Transverse colon (tissue), 3 donors: Measurements from ENCODE around the gene ZNF106.

Experiments
- CTCF ChIP-seq, 5 experiments: fragments of 200-600 bp in 3 of 5; fragments of 450-650 bp in 2 of 5; sonication (generic) in 3 of 5; IDR thresholded peaks; 1 replicate in 2 of 5; 2 replicates in 3 of 5; pipeline ENCODE4 v1.5.1; 2016 to 2017; ENCODE audit warnings: antibody characterized with exemption in 5 of 5, inconsistent platforms in 3 of 5, mild to moderate bottlenecking in 2 of 5, moderate library complexity in 1 of 5
- POLR2A ChIP-seq: fragments of 450-650 bp; IDR thresholded peaks from one replicate; pipeline ENCODE4 v1.6.1; 2016; ENCODE audit warnings: antibody characterized with exemption, mild to moderate bottlenecking, moderate library complexity

- no peak for TF ChIP-seq CTCF (IDR thresholded peaks at IDR 0.05)
- no peak for TF ChIP-seq POLR2A
These were observed 115.7 kb downstream of the ZNF106 start for GRCh38 chr15:42375252-42375651.
